ENCODE results near the gene FBF1. TPM values are rescaled to one million over a fixed set of nuclear protein-coding genes. Genes with fewer than 3 reads are reported as not detected.

FBF1 gene
- total RNA-seq, 1 donor from 2014 or later, result 6.7 TPM

DNA sequence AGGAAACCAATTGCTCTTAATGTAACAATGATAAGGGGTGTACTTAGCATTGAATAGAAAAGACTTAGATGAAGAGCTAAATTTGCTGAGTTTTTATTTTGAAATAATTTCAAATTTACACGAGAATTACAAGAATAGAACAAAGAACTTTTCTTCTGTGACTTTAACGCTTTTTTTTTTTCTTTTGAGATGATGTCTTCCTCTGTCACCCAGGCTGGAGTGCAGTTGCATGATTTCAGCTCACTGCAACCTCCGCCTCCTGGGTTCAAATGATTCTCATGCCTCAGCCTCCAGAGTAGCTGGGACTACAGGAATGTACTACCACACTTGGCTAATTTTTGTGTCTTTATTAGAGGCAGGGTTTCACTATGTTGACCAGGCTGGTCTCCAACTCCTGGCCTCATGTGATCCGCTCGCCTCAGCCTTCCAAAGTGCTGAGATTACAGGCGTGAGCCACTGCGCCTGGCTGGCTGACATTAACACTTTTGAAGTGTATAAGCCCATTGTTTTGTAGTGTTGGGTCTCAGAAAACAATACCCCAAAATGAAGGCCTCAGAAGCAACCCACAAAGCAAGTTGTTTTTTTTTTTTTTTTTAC lies 40.3 kb upstream of the FBF1 start:
- Mint-ChIP-seq H3K27ac (ENCODE audit: unreplicated experiment) (peak overlapping the region; percentile 98), H3K36me3 (ENCODE audit: low read depth) (peaks cover 3% of the 10 kb centered on the region), H3K4me1 (ENCODE audit: low read depth) (peaks cover 62% of the 10 kb centered on the region), H3K4me3 (ENCODE audit: unreplicated experiment) (peak overlapping the region; percentile 3), H3K27me3 (ENCODE audit: low read depth) (no peaks in the 10 kb centered on the region), H3K9me3 (ENCODE audit: low read depth) (no peaks in the 10 kb centered on the region)
- peak; percentile 27 for DNase-seq (ENCODE audit: low spot score)
- TF ChIP-seq, protein P1, sequence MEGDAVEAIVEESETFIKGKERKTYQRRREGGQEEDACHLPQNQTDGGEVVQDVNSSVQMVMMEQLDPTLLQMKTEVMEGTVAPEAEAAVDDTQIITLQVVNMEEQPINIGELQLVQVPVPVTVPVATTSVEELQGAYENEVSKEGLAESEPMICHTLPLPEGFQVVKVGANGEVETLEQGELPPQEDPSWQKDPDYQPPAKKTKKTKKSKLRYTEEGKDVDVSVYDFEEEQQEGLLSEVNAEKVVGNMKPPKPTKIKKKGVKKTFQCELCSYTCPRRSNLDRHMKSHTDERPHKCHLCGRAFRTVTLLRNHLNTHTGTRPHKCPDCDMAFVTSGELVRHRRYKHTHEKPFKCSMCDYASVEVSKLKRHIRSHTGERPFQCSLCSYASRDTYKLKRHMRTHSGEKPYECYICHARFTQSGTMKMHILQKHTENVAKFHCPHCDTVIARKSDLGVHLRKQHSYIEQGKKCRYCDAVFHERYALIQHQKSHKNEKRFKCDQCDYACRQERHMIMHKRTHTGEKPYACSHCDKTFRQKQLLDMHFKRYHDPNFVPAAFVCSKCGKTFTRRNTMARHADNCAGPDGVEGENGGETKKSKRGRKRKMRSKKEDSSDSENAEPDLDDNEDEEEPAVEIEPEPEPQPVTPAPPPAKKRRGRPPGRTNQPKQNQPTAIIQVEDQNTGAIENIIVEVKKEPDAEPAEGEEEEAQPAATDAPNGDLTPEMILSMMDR (IDR thresholded peaks at IDR 0.05), result no peak

DNA sequence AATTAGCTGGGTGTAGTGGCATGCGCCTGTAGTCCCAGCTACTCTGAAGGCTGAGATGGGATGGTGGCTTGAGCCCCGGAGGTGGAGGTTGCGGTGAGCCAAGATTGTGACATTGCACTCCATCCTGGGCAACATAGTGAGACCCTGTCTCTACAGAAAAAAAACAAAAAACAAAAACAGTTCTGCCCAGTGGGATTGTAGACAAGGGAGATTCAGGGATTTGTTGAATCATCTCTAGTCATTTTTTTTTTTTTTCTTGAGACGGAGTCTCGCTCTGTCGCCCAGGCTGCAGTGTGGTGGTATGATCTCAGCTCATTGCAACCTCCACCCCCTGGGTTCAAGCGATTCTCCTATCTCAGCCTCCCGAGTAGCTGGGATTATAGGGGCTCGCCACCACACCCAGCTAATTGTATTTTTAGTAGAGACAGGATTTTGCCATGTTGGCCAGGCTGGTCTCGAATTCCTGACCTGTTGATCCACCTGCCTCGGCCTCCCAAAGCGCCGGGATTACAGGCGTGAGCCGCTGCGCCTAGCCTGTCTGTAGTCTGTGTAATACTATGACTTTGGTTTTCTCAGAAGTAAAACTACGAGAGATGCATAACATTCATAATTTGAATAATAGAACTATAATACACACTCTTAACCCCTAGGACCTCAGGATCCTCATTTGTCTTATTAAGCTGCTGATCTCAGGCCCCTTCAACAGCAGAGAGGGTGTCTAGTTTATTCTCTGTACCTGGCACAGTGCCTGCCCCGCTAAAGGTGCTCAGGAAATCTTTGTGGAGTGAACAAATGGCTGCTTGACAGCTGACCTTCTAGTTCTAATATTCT lies 39.6 kb upstream of the FBF1 start:
- Mint-ChIP-seq H3K27me3 (ENCODE audit: low read depth) (no peaks in the 10 kb centered on the region), H3K27ac (ENCODE audit: unreplicated experiment) (peak overlapping the region; percentile 98), H3K36me3 (ENCODE audit: low read depth) (peaks cover 3% of the 10 kb centered on the region), H3K4me1 (ENCODE audit: low read depth) (peaks cover 69% of the 10 kb centered on the region), H3K9me3 (ENCODE audit: low read depth) (no peaks in the 10 kb centered on the region), H3K4me3 (ENCODE audit: unreplicated experiment) (peak overlapping the region; percentile 84)
- TF ChIP-seq, protein P1 (IDR thresholded peaks at IDR 0.05), result no peak
- peak; percentile 33 for DNase-seq (ENCODE audit: low spot score)

DNA sequence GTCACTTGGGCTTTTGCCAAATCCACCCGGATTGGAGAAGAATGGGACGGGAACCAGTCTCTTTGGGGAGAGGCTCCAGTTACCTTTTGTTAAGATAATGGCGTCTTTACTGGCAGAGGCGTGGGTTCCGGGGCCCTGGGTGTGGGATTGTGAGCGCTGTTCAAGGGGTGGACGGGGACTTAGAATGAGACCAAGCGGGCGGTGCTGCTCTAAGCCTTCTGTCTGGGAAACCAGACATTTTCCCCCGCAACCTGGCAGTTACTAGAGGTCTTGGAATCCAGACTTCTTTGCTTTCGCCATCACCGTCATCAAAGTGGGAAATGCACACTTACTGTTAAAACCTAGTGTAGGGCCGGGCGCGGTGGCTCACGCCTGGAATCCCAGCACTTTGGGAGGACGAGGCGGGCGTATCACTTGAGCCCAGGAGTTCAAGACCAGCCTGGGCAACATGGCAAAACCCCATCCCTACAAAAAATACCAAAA lies 38.9 kb upstream of the FBF1 start:
- H3K4me1 Mint-ChIP-seq (ENCODE audit: low read depth), result peaks cover 72% of the 10 kb centered on the region

DNA sequence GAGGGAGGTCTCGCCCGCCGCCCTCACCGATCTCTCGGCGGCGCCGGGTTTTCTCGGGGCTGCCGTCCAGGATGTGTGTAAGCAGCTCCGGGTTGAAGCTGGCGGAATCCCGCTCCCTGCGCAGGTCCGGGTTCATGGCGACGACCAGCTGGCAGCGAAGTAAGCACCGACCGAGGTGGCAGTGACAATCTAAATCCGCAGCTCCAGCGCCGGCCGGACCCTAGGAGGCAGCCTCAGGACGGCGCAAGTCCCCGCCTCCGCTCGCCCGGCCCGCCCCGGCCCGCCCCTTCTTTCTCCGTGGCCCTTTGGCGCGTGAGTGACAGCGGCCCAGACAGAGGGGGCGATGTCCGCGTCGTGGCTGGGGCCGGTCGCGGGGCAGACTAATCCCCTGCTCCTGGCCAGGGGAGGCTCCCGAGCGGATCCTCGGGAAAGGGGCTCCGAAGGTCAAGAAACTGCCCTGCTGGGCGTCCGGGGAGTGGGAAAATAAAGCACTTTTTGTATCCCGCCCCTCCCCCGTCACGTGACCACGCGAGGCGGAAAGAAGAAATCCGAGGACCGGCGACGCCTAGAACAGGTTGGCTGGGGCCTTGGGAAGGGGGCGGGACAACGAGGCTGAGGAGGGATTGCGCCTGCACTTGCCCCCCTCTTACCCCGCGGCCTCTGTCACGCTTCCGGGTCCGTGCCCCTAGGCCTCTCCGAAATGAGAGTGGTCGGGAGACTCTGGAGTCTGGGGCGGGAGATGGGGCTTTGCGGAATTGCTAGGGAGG lies 38.3 kb upstream of the FBF1 start, which contains the start of the genes ACOX1 and TEN1:
Gene ACOX1, minus strand, starts transcription at position 229 of the 767 bp plus-strand sequence. Its CDS starts 93 bp downstream, at position 136.
Gene TEN1, plus strand, starts transcription at position 303 of the 767 bp plus-strand sequence. CDS start 6,953 bp downstream, outside the sequence.
- peak within 1 kb of the TSS; percentile 98 for H3K27ac Mint-ChIP-seq (ENCODE audit: unreplicated experiment)
- H3K4me1 Mint-ChIP-seq (ENCODE audit: low read depth), result peaks cover 74% of the 10 kb centered on the region
- H3K4me3 Mint-ChIP-seq (ENCODE audit: unreplicated experiment), result peak within 1 kb of the TSS; percentile 84
- no peaks in the 10 kb centered on the region for H3K9me3 Mint-ChIP-seq (ENCODE audit: low read depth)
- peak; percentile 97 for DNase-seq (ENCODE audit: low spot score)
- TF ChIP-seq, protein P1 (IDR thresholded peaks at IDR 0.05), result peak; percentile 72
- peaks cover 7% of the 10 kb centered on the region for H3K36me3 Mint-ChIP-seq (ENCODE audit: low read depth)
- H3K27me3 Mint-ChIP-seq (ENCODE audit: low read depth), result no peaks in the 10 kb centered on the region

More for the DNA sequence above, 38.9 kb upstream of the FBF1 start:
- TF ChIP-seq, protein P1 (IDR thresholded peaks at IDR 0.05), result no peak
- H3K27me3 Mint-ChIP-seq (ENCODE audit: low read depth), result no peaks in the 10 kb centered on the region
- H3K9me3 Mint-ChIP-seq (ENCODE audit: low read depth), result no peaks in the 10 kb centered on the region
- peak overlapping the region; percentile 84 for H3K4me3 Mint-ChIP-seq (ENCODE audit: unreplicated experiment)
- H3K36me3 Mint-ChIP-seq (ENCODE audit: low read depth), result peaks cover 3% of the 10 kb centered on the region
- peak; percentile 75 for DNase-seq (ENCODE audit: low spot score)
- peak overlapping the region; percentile 98 for H3K27ac Mint-ChIP-seq (ENCODE audit: unreplicated experiment)

All from chondrocyte (in vitro differentiated cells).